GM18526 (cell line): ENCODE measurements around the gene GLYR1.

Experiments
- POLR2A ChIP-seq: IDR thresholded peaks from 3 replicates; pipeline ENCODE4 v1.6.1; 2011; ENCODE audit not compliant: insufficient read length; ENCODE audit errors: extremely low read depth

The GLYR1 gene

DNA sequence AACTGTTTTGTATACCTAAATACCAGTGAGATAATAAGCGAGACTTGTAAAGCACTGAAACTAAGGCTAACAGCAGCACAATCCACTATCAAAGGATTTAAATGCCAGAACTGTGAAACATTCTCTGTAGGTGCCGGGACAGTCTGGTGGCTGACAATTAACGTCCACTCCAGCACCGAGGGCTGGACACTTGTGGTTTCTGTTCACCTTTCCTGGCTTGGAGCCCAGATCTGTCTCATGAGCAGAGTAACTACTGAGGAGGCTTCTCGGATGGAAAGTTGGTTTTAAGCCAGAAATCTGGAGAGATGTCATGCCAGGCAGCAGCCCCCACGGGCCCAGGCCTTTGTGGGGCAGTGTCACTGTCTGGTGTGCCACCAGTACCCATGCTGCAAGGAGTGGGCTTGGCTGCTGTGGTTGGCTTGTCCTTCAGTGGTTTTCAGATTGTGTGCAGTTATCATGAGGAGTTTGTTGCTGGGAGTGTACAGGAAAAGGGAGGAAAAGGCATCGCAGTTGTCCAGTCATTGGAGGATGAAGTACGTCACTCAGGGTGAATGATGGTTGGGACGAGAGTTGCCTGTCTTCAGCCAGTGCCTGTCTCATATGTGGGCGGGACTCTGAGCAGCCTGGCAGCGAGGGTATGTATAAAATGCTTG is 35.7 kb upstream of the GLYR1 start:
- TF ChIP-seq POLR2A, result no peak

DNA sequence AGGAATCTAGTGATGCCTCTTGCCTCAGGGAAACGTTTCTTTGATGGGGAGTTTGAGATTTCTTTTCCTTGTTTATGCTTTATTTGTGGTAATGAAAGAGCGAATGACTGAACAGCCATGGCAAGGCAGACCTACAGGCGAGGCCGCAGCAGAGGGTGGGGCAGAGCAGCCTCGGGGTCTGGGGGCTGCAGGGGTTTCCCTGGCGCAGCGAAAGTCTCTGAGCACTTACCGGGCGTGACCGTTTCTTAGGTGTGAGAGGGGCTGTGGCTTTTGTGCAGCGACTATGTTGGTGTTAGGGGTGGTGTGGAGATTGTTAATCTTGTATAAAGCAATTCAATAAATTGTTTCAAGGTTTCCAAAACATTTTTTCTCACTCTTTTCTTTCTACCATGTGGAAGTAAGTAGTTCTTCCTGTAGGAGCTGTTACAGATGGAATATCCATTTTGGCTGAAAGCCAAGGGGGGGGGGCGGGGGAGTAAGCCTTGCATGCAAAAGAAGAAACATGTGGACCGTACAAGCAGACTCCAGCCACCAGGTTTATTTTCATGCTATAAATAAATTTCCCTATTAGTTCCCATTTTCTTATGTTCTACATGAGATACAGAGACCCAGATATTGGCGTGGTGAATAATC is 35.0 kb upstream of the GLYR1 start:
- TF ChIP-seq POLR2A, result no peak

DNA sequence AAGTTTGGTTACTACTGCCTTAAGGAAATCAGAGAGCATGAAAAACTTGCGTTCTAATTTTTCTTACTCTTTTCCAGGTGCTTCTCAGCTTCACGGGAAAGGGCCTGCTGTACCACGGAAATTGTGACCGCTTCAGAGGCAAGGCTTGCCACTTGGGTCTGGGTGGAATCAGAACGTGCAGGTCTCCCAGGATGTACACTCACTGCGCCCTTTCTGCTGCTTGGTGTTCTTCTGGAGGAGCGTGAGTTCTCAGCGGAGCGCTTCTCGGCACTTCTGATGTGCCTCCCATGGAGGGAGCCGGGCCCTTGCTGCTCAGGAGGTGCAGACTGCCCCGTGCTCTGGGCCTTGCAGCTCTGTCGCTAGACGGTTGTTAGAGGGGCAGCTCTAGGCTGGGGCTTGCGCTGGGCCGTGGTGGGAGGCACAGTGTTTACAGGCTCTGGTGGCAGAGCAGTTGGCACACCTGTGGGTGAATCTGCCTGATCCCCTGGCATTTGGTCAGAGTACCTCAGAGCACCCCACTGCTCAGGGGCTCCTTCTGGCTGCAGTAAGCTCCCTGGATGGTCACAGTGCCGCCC is 33.0 kb upstream of the GLYR1 start:
- TF ChIP-seq POLR2A, result no peak

DNA sequence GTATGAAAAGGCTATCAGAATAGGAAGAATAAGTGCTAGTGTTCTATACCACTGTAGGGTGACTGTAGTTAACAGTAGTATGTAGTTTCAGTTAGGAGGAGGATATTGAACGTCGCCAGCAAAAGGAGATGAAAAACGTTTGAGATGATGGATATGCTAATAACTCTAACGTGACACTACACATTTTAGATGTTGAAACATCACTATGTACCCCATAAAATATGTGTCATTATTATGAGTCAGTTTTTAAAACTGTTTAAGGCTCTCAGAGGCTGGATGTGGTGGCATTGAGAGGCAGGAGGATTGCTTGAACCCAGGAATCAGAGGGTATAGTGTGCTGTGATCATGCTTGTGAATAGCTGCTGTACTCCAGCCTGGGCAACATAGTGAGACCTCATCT is 32.0 kb upstream of the GLYR1 start:
- no peak for TF ChIP-seq POLR2A

DNA sequence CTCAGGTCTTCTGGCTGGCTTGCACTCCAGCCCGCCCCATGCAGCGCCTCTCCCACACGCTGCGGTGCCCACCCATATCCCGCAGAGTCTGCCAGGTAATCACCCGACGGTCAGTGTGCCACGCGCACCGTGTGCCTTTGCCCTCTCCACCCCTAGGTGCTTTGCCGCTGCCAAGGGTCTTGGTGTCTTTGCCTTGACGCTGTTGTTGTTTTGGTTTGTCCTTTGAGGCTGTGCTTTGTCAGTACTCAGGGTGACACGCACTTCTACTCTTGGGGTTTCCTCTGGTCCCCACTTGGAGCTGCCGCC is 30.2 kb upstream of the GLYR1 start:
- TF ChIP-seq POLR2A, result no peak

DNA sequence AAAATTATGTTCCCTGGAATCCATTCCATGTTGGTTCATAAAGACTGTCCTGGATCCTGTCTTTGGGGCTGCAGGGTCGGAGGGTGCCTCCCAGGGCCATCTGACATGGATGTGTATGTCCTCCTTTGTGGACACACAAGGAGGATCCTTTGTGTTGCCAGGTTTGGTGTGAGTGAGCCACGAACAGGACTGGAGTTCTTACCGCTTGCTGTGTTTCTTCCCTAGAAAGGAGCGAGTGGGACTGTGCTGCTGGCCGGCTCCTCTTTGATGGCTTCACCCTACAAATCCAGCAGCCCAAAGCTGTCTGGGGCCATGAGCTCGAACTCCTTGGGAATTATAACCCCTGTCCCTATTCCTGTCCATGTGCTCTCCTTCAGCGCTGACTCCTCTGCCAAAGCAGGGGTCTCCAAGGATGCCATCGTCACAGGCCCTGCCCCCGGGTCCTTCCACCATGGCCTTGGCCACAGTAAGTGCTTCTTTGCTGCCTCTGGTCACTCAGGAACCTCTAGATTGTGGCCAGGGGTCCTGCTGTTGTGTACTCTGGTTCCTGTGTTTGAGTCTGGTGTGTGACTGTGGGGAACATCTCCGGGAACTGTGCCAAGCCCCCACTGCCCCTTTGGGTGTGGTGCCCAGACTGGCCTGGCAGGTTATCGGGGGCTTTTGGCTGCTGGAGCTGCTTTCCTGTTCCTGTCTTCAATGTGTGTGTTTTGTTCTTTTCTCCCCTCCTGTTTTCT is 29.7 kb upstream of the GLYR1 start:
- TF ChIP-seq POLR2A, result no peak

DNA sequence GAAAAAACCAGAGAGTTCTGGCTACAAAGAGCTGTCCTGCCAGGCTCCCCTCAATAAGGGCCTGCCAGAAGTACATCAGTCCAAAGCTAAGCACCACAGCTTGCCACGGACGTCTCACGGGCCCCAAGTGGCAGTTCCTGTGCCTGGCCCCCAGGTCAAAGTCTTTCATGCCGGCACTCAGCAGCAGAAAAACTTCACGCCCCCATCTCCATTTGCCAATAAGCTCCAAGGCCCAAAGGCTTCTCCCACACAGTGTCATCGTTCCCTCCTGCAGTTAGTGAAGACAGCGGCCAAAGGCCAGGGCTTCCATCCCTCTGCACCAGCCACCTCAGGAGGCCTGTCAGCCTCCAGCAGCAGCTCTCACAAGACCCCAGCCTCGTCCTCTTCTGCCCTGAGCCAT is 27.6 kb upstream of the GLYR1 start:
- TF ChIP-seq POLR2A, result no peak

DNA sequence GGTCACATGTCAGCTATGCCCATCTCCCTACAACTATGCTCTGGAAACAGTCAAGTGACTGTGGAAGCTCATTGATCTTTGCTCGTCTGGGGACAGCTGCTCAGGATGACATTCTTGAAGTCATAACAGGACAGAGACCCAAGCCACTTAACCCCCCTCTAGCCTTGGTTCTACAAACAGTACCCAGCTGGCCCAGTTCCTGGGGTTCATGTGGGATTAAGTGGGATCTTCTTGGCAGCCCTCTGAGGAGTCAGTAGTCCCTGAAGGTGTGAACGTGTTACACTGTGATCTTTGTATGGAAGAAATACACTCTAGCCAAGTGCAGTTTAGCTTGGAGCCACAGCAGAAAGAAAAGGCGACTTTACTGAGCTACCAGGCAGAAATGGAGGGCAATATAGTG is 26.0 kb upstream of the GLYR1 start:
- TF ChIP-seq POLR2A, result no peak

DNA sequence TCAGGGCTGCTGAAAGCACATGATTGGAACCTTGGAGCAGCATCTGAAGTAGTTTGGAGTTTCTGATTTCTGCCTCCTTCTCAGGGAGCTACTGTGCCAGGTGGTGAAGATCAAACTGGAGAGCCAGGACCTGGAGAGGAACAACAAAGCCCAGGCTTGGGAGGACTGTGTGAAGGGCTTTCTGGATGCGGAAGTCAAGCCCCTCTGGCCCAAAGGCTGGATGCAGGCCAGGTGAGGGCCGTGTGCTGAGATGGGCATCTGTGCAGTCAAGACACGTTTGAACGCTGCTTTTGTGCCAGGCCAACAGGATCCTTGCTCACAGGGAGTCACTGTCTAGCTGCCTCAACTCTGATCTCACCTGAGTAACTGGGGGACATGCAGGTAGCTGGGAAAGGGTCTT is 24.0 kb upstream of the GLYR1 start:
- TF ChIP-seq POLR2A, result no peak

DNA sequence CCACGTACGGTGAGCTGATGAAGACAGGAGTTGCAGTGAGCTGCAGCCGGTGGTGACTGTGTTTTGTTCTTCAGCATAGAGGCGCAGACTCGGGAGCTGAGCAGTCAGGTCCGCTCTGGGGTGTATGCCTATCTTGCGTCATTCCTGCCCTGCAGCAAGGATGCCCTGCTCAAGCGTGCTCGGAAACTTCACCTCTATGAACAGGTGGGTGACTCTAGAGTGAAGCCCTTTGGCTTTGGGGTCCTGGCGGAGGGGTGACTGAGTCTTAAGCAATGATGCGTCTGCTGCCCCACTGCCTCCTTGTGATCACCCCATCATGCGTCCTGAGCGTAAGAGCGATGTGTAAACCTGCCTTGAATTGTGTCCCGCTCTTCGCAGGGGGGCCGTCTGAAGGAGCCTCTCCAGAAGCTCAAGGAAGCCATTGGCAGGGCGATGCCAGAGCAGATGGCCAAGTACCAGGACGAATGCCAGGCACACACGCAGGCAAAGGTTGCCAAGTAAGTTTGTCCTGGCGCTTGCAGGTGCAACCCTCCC is 23.1 kb upstream of the GLYR1 start:
- no peak for TF ChIP-seq POLR2A

DNA sequence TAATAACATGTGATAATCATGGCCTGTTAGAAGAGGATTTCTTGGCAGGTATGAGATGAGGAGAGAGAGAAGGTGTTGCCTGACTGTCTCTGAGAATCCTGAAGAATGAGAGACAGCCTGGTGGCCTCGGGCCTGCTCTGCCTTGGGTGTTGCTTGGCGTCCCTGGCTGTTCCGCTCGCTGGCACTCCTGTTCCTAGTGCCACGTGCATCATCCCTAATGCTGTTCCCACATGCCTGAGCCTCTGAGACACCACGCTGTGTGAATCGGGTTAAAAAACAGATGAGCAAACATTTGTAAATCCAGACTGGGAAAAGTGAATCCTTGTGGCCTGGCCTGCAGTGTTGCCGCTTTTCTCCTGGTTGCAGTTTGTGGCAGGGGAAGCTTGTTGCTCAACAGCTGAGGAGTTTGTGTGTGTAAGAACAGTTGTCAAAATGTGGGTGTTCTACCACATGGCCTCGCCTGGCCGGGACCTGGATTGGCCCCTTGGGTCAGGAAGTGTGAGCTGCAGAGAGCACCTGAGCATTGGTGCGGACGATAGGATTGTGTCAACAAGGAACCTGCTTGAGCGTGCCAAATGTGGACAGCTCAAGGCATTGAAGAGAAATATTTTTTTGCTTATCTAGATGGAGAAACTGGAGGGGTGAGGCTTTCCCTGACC is 22.2 kb upstream of the GLYR1 start:
- TF ChIP-seq POLR2A, result no peak

DNA sequence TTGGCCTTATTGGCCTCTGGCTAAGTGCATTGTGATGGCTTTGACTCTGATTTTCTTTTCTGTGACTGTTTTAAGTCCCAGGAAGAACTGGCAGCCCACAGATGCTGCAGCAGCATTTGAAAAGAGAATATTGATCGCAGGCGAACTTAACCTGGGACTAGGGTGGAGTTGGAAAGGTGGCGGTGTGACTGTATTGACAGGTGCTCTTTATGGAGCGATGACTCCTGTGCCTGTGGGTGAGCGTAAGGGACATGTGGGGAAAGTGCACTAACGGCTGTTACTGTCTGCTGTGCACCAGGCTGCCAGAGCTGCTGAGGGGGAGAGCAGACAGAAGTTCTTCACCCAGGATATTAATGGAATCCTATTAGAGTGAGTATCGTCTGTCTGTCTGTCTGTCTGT is 21.4 kb upstream of the GLYR1 start:
- no peak for TF ChIP-seq POLR2A

DNA sequence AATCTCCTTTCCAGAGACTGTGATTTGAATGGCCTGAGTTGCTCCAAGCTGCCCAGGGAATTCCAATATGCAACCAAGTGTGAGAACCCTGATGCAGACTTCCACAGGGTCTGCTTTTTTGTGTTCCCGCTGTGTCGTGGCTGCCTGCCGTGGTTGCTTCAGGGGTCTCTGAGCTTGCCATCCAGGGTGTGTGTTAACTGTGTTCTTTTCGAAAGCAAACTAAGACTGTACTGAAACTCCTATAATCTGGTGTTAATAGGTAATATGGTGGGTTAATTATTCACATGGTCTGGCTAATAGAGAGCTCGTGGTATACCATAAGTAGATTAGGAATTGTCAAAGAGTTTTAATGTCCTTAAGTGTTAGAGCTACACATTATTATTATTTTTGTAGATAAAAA is 20.9 kb upstream of the GLYR1 start:
- no peak for TF ChIP-seq POLR2A

DNA sequence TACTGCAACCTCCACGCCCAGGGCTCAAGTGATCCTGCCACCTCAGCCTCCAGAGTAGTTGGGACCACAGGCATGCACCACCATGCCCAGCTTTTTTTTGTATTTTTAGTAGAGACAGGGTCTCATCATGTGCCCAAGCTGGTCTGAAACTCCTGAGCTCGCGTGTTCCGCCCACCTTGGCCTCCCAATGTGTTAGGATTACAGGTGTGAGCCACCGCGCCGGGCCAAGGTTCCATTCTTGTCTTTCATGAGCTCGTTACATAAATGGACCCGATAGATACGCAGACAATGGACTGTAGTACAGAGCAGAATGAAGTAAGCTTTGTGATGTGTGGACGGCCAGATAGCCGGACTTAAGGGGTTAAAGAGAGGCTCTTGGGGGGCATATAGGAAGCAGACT is 19.5 kb upstream of the GLYR1 start:
- no peak for TF ChIP-seq POLR2A

DNA sequence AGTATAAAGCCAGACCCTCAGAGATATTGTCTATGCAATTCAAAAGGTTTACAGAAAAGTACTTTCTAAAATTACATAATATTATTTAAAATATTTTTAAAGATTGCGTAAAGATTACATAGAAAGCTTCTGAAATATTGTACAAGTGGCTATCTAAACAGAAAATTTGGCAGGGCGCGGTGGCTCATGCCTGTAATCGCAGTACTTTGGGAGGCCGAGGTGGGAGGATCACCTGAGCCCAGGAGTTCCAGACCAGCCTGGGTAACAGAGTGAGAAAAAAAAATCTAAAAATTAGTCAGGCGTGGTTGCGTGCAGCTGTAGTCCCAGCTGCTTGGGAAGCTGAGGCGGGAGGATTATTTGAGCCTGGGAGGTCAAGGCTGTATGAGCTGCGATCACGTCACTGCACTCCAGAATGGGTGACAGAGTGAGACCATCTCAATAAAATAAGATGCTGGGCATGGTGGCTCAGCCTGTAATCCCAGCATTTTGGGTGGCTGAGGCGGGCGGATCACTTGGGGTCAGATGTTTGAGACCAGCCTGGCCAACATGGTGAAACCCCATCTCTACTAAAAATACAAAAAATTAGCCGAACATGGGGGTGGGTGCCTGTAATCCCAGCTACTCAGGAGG is 18.3 kb upstream of the GLYR1 start:
- TF ChIP-seq POLR2A, result no peak
